Spleen (tissue), 7 donors: ENCODE data around the gene FAR1.

Source experiments
- POLR2A ChIP-seq, 3 donors: fragments of 450-650 bp; IDR thresholded peaks; one replicate each; pipeline ENCODE4 v1.5.1; 2017; ENCODE audit warnings: antibody characterized with exemption in 3 of 3, mild to moderate bottlenecking in 1 of 3
- POLR2AphosphoS5 ChIP-seq, 3 donors: sonication (generic); formaldehyde crosslinking; IDR thresholded peaks; one replicate each; pipeline ENCODE4 v1.5.1; 2017; ENCODE audit warnings: antibody characterized with exemption in 3 of 3
- TF ChIP-seq, protein P1 (sequence below), 11 experiments: fragments of 200-600 bp in 7 of 11; fragments of 450-650 bp in 4 of 11; sonication (generic) in 4 of 11; IDR thresholded peaks in 8 of 11; conservative IDR thresholded peaks in 3 of 11; 1 replicate in 7 of 11; 2 replicates in 4 of 11; pipeline versions ENCODE4 v1.4.0 to v1.8.0; 2016 to 2021; ENCODE audit warnings: antibody characterized with exemption in 11 of 11, inconsistent platforms in 4 of 11, mild to moderate bottlenecking in 1 of 11
- donor health status: DM: no; HTN: no; CAD: no; lungs with moderate emphysema.
- donor health status: DM: no; HTN: no; CAD: no.
- donor health status: DM: no; HTN: no; CAD: no.

DNA sequence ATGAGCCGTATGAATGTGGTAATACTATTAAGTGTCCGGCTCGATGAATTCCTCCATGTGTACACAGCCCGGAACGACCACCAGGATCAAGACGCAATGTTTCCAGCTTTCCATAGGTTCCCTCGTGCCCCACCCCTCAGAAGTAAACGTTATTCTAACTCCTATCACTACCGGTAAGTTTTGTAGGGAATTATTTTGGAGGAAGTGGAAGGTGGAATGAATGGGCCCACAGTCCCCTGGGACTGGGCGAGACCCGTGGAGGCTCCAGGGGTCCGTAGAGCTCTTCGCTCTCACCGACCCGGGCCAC is 720 bp upstream of the FAR1 start:
- TF ChIP-seq, protein P1, sequence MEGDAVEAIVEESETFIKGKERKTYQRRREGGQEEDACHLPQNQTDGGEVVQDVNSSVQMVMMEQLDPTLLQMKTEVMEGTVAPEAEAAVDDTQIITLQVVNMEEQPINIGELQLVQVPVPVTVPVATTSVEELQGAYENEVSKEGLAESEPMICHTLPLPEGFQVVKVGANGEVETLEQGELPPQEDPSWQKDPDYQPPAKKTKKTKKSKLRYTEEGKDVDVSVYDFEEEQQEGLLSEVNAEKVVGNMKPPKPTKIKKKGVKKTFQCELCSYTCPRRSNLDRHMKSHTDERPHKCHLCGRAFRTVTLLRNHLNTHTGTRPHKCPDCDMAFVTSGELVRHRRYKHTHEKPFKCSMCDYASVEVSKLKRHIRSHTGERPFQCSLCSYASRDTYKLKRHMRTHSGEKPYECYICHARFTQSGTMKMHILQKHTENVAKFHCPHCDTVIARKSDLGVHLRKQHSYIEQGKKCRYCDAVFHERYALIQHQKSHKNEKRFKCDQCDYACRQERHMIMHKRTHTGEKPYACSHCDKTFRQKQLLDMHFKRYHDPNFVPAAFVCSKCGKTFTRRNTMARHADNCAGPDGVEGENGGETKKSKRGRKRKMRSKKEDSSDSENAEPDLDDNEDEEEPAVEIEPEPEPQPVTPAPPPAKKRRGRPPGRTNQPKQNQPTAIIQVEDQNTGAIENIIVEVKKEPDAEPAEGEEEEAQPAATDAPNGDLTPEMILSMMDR (IDR thresholded peaks at IDR 0.05 in 8 of 11, conservative IDR thresholded peaks at IDR 0.05 in 3 of 11): no peak
- TF ChIP-seq POLR2A (IDR thresholded peaks at IDR 0.05): no peak
- no peak for TF ChIP-seq POLR2AphosphoS5 (IDR thresholded peaks at IDR 0.05)
